ENCODE measurements around the gene PIGR. TPM values are rescaled to one million over a fixed set of nuclear protein-coding genes. Genes with fewer than 3 reads are reported as not detected.

PIGR gene
- total RNA-seq, 1 donor from 2014 or later, result 813 TPM

DNA sequence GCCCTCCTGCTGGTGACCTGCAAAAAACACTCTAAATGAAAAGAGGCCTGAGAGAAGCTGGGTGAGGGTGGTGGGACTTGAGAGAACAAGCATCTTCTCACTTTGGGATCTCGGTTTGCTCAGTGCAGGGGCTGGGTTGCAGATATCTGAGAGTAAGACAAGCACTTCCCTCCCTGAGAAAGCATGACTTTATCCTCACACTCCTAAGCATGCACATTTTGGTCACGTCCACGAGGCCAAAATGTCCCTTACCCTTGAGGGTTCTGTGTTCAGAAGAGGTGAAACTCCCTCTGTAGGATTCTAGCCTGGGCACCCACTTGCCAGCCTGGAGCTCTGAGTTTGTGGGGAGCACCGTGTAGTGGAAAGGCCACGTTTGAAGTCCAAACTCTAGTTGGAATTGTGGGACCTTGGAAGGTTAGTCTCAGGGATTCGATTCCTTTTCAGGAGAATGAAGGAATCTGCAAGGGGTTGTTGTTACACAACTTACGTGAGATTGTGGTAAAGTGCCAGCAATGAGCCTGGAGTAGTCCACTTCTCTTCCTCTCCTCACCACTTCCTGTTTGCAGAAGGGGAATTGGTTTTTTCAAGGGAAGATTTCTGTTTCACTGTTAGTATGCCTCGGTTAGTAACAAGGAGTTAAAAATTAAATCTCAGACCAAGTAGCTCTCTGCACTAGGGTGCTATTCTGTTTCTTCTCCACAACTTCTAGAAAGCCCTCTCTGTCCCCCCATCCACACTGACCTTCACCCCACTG, 21.0 kb upstream of the PIGR start:
- Histone ChIP-seq H3K4me1 (peaks cover 28% of the 10 kb centered on the region), H3K9me3 (no peaks in the 10 kb centered on the region), H3K4me3 (no peak overlapping the region), H3K36me3 (no peaks in the 10 kb centered on the region), H3K27ac (peak overlapping the region; percentile 9), H3K27me3 (ENCODE audit: low read depth) (peaks cover 12% of the 10 kb centered on the region)
- no peak for DNase-seq
- intact Hi-C loops (cut with DNase I), result no loop called here
- TF ChIP-seq, protein P1, sequence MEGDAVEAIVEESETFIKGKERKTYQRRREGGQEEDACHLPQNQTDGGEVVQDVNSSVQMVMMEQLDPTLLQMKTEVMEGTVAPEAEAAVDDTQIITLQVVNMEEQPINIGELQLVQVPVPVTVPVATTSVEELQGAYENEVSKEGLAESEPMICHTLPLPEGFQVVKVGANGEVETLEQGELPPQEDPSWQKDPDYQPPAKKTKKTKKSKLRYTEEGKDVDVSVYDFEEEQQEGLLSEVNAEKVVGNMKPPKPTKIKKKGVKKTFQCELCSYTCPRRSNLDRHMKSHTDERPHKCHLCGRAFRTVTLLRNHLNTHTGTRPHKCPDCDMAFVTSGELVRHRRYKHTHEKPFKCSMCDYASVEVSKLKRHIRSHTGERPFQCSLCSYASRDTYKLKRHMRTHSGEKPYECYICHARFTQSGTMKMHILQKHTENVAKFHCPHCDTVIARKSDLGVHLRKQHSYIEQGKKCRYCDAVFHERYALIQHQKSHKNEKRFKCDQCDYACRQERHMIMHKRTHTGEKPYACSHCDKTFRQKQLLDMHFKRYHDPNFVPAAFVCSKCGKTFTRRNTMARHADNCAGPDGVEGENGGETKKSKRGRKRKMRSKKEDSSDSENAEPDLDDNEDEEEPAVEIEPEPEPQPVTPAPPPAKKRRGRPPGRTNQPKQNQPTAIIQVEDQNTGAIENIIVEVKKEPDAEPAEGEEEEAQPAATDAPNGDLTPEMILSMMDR (IDR thresholded peaks at IDR 0.05), result no peak
- peak; percentile 79 to 86 for ATAC-seq

DNA sequence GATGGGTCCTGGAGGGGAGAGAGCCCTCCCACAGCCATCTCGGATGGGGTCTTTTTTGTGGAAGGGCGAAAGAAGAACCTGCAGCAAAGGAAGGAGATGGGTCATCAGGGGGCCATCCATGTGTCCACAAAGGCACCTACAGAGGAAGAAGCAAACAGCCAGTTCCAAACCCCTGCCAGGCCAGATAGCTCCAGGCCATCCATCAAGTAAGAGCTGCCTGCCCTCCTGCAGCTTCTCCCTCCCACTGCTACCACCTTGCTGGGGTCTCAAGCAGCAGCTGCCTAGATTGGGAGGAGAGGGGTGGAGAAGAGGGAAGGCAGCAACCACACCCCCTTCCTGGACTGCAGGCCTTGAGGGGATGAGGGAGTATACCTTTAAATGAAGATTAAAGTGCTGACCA, 19.5 kb upstream of the PIGR start:
- ATAC-seq (no peak), DNase-seq (no peak)
- no peaks in the 10 kb centered on the region for H3K9me3 ChIP-seq
- intact Hi-C loops (cut with DNase I), result no loop called here
- H3K27me3 ChIP-seq (ENCODE audit: low read depth), result peaks cover 12% of the 10 kb centered on the region
- H3K4me1 ChIP-seq, result peaks cover 28% of the 10 kb centered on the region
- no peak overlapping the region for H3K27ac ChIP-seq
- H3K36me3 ChIP-seq, result no peaks in the 10 kb centered on the region
- TF ChIP-seq, protein P1 (IDR thresholded peaks at IDR 0.05), result no peak
- no peak overlapping the region for H3K4me3 ChIP-seq

DNA sequence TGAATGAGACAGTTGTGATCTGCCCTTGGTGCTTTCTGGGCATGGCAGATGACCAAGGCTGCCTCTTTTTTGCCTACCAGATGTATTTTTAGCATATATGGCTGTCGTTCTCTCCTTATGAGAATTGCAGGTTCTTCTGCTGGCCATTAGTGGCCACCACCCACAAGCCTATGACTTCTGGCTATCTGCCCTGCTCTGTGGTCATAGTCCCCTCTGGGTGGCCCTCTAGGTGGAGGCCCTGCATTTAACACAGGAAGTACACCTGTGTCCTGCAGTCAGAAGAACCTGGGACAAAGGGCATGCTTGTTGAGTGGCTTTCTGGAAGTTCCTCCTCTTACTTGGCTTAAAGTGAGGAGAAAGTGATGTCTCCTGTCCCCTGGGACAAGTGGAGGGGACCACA, 17.5 kb upstream of the PIGR start:
- TF ChIP-seq, protein P1 (IDR thresholded peaks at IDR 0.05), result no peak
- Histone ChIP-seq H3K4me3 (no peak overlapping the region), H3K9me3 (no peaks in the 10 kb centered on the region), H3K27ac (no peak overlapping the region), H3K27me3 (ENCODE audit: low read depth) (peaks cover 3% of the 10 kb centered on the region), H3K36me3 (no peaks in the 10 kb centered on the region), H3K4me1 (peaks cover 19% of the 10 kb centered on the region)
- intact Hi-C loops (cut with DNase I), result no loop called here
- no peak for ATAC-seq
- DNase-seq, result no peak

DNA sequence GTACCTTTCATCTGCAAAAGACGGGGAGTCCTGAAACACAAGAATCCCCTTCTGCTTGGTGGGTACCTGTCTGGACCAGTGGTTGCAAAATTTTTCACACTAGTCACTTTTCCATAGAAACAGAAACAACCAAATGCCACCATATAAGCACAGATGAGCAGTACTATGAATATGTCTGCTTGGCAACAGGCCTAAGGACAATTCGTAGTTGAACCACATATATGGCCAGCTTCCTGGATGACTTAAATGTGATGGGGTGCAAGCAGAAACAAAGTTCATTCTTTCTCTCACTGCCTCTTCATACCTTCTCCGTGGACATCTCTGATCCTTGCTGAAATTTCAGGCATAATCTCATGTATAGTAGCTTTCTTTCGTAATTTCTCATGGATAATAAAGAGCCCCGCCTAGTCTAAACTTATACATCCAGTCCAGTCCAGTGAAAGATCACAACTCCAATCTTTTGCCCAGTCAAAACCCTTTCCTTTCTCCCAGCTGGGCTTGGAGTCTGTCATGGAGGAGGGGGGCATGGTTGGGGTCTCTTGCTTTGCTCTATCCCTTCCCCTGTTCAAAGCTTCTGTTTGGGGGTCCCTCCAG, 16.9 kb upstream of the PIGR start:
- Histone ChIP-seq H3K9me3 (no peaks in the 10 kb centered on the region), H3K27ac (no peak overlapping the region), H3K27me3 (ENCODE audit: low read depth) (peaks cover 3% of the 10 kb centered on the region), H3K4me3 (no peak overlapping the region), H3K4me1 (peaks cover 14% of the 10 kb centered on the region), H3K36me3 (no peaks in the 10 kb centered on the region)
- intact Hi-C loops (cut with DNase I), result no loop called here
- TF ChIP-seq, protein P1 (IDR thresholded peaks at IDR 0.05), result no peak
- ATAC-seq (no peak), DNase-seq (no peak)

DNA sequence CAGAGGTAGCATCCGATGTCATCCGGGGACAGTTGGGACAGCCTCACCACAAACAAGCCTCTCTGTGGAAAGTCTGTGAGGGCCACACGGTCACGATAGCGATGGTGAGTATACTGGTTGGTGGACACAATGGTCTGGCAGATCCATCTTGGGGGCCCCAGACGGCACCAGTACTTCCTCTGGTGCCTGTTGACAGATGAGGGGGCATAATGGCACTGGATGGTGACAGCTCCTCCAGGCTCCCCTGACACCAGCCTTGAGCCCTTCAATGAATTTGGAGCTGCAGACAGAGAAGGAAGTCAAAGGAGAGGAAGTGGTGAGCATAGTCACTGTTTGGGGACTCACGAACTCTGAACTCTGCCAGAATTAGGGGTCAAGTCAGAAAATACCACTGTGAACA, 16.0 kb upstream of the PIGR start:
- Histone ChIP-seq H3K36me3 (no peaks in the 10 kb centered on the region), H3K9me3 (no peaks in the 10 kb centered on the region), H3K4me3 (no peak overlapping the region), H3K27ac (no peak overlapping the region), H3K4me1 (peaks cover 5% of the 10 kb centered on the region), H3K27me3 (ENCODE audit: low read depth) (peaks cover 3% of the 10 kb centered on the region)
- TF ChIP-seq, protein P1 (IDR thresholded peaks at IDR 0.05), result no peak
- DNase-seq, result no peak
- peak; percentile 18 to 45 for ATAC-seq
- intact Hi-C loops (cut with DNase I), result no loop called here

Measured in lower lobe of right lung (tissue), 2 donors.